ENCODE data around the gene EHD1. TPM values are rescaled to one million over a fixed set of nuclear protein-coding genes. Genes with fewer than 3 reads are reported as not detected.
A peak's percentile ranks its signal among the peaks of the same experiment; 100 is the strongest.

EHD1 gene
- total RNA-seq: 52.5 TPM
- long read RNA-seq, full-length matches to known transcripts: 16 of 50 reads
- long read RNA-seq, partial matches to known transcripts: 3 of 50 reads
- long read RNA-seq, other reads (novel, unspliced or antisense): 31 of 50 reads

- ATAC-seq (peak; percentile 91), DNase-seq (peak; percentile 99)
- intact Hi-C loops (cut with micrococcal nuclease): no loop called here
These were observed at the start of gene EHD1 for GRCh38 chr11:64878494-64879243. Gene EHD1, minus strand, starts transcription at chr11:64878621. Its CDS starts 157 bp downstream, at chr11:64878464.

GRCh38 chr11:64926689-64927088 lies 48.3 kb upstream of the EHD1 start:
- intact Hi-C loops (cut with micrococcal nuclease): no loop called here
- ATAC-seq: no peak
- DNase-seq: no peak

- intact Hi-C loops (cut with micrococcal nuclease): no loop called here
- DNase-seq: no peak
These were observed 47.4 kb upstream of the EHD1 start for GRCh38 chr11:64925536-64926436.

GRCh38 chr11:64924910-64925284 lies 46.5 kb upstream of the EHD1 start:
- intact Hi-C loops (cut with micrococcal nuclease): no loop called here
- peak; percentile 4 for ATAC-seq
- no peak for DNase-seq

More at GRCh38 chr11:64925536-64926436, 47.4 kb upstream of the EHD1 start:
- ATAC-seq: no peak

GRCh38 chr11:64923944-64924909 lies 45.8 kb upstream of the EHD1 start, which contains the start of gene PPP2R5B:
Gene PPP2R5B, plus strand, starts transcription at chr11:64924689. Its CDS starts 1,046 bp downstream, at chr11:64925735.
- peak; percentile 96 for ATAC-seq
- DNase-seq: peak; percentile 96
- intact Hi-C loops (cut with micrococcal nuclease): no loop called here

- ATAC-seq (no peak), DNase-seq (no peak)
- intact Hi-C loops (cut with micrococcal nuclease): no loop called here
These were observed 44.8 kb upstream of the EHD1 start for GRCh38 chr11:64923151-64923661.

GRCh38 chr11:64921384-64921783 lies 43.0 kb upstream of the EHD1 start:
- ATAC-seq: no peak
- intact Hi-C loops (cut with micrococcal nuclease): no loop called here
- DNase-seq: no peak

- intact Hi-C loops (cut with micrococcal nuclease): no loop called here
- DNase-seq (no peak), ATAC-seq (no peak)
These were observed 41.7 kb upstream of the EHD1 start for GRCh38 chr11:64920124-64920523.

- intact Hi-C loops (cut with micrococcal nuclease): no loop called here
- DNase-seq (no peak), ATAC-seq (no peak)
These were observed 41.2 kb upstream of the EHD1 start for GRCh38 chr11:64919627-64920026.

- DNase-seq: no peak
- intact Hi-C loops (cut with micrococcal nuclease): no loop called here
- ATAC-seq: no peak
These were observed 39.6 kb upstream of the EHD1 start for GRCh38 chr11:64918017-64918416.

- intact Hi-C loops (cut with micrococcal nuclease): no loop called here
- DNase-seq: no peak
- ATAC-seq: no peak
These were observed 39.2 kb upstream of the EHD1 start for GRCh38 chr11:64917663-64917995.

- ATAC-seq: peak; percentile 97
- intact Hi-C loops (cut with micrococcal nuclease): no loop called here
- peak; percentile 100 for DNase-seq
These were observed 38.6 kb upstream of the EHD1 start, which contains the start of gene ATG2A for GRCh38 chr11:64916775-64917662. Gene ATG2A, minus strand, starts transcription at chr11:64917209. Its CDS starts 74 bp downstream, at chr11:64917135.

- no peak for DNase-seq
- intact Hi-C loops (cut with micrococcal nuclease): no loop called here
- peak; percentile 1 for ATAC-seq
These were observed 37.8 kb upstream of the EHD1 start for GRCh38 chr11:64916040-64916774.

- ATAC-seq (no peak), DNase-seq (no peak)
- intact Hi-C loops (cut with micrococcal nuclease): no loop called here
These were observed 37.0 kb upstream of the EHD1 start for GRCh38 chr11:64915376-64915887.

GRCh38 chr11:64914123-64914522 lies 35.7 kb upstream of the EHD1 start:
- no peak for DNase-seq

GRCh38 chr11:64913171-64913727 lies 34.8 kb upstream of the EHD1 start:
- ATAC-seq (no peak), DNase-seq (no peak)

More at GRCh38 chr11:64914123-64914522, 35.7 kb upstream of the EHD1 start:
- no peak for ATAC-seq
- intact Hi-C loops (cut with micrococcal nuclease): no loop called here

More at GRCh38 chr11:64913171-64913727, 34.8 kb upstream of the EHD1 start:
- intact Hi-C loops (cut with micrococcal nuclease): no loop called here

Data from left ventricle myocardium superior (tissue), 1 donor.